Cardiac muscle cell (in vitro differentiated cells and primary cell): ENCODE data around the gene SLC37A1. TPM values are rescaled to one million over a fixed set of nuclear protein-coding genes. Genes with fewer than 3 reads are reported as not detected.

Source experiments
- DNase-seq, 2 donors: peaks; one replicate each; pipeline versions ENCODE4 v3.0.0 to v3.0.0-alpha.2; 2010 to 2017; ENCODE audit warnings: low read depth in 1 of 2, low spot score in 1 of 2
- H3K27ac ChIP-seq: fragments of 200-600 bp; sonication (generic); 2 replicates; pipeline ENCODE4 v1.5.1; 2016
- H3K27me3 ChIP-seq: fragments of 200-600 bp; sonication (generic); 2 replicates; pipeline ENCODE4 v1.6.0; 2016; ENCODE audit warnings: control low read depth
- H3K36me3 ChIP-seq: fragments of 200-600 bp; sonication (generic); 2 replicates; pipeline ENCODE4 v1.5.1; 2016; ENCODE audit warnings: control low read depth
- H3K4me1 ChIP-seq: fragments of 200-600 bp; sonication (generic); 2 replicates; pipeline ENCODE4 v1.8.1; 2017; ENCODE audit warnings: low read depth, mild to moderate bottlenecking, mixed run types
- H3K4me3 ChIP-seq: fragments of 200-600 bp; sonication (generic); 2 replicates; pipeline ENCODE4 v1.5.1; 2016; ENCODE audit warnings: mild to moderate bottlenecking
- H3K9me3 ChIP-seq: fragments of 200-600 bp; sonication (generic); 2 replicates; pipeline ENCODE4 v1.5.1; 2017; ENCODE audit warnings: low read depth, mild to moderate bottlenecking, control low read depth
- polyA plus RNA-seq: library from polyadenylated mRNA; unstranded; fragments of >200 nt; fragmentation: Nextera tagmentation; extraction: Ambion mirVana; gene quantifications from 2 replicates; pipeline ENCODE4 v1.2.1, GENCODE V29; 2016
- total RNA-seq: library from RNA; depleted of rRNA; stranded (reverse); fragments of >200 nt; gene quantifications from 2 replicates; pipeline ENCODE4 v1.2.3, GENCODE V29; 2016
- TF ChIP-seq, protein P1 (sequence below): IDR thresholded peaks from 2 replicates; pipeline ENCODE4 v1.5.1; 2012; ENCODE audit warnings: low read depth, mild to moderate bottlenecking, low read length

Gene SLC37A1
- total and polyA plus RNA-seq, 2 experiments from 2014 or later, result 3.5 to 8.4 TPM

DNA sequence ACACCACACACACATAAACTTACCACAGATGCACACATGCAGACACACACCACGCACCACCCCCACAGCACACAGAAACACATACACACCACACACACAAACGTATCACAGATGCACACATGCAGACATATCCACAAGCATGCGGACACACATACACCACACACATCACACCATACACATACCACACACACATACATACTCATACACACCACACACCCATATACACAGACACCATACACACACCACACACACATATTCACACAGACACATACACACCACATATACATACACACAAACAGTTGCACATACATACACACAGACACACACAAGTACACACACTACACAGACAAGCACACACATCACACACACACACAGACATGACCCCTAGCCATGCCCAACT, 102.3 kb downstream of the SLC37A1 start:
- Histone ChIP-seq H3K36me3 (no peaks in the 10 kb centered on the region), H3K4me3 (no peak overlapping the region), H3K27me3 (no peaks in the 10 kb centered on the region), H3K9me3 (no peaks in the 10 kb centered on the region), H3K27ac (no peak overlapping the region), H3K4me1 (no peaks in the 10 kb centered on the region)
- no peak for DNase-seq
- TF ChIP-seq, protein P1, sequence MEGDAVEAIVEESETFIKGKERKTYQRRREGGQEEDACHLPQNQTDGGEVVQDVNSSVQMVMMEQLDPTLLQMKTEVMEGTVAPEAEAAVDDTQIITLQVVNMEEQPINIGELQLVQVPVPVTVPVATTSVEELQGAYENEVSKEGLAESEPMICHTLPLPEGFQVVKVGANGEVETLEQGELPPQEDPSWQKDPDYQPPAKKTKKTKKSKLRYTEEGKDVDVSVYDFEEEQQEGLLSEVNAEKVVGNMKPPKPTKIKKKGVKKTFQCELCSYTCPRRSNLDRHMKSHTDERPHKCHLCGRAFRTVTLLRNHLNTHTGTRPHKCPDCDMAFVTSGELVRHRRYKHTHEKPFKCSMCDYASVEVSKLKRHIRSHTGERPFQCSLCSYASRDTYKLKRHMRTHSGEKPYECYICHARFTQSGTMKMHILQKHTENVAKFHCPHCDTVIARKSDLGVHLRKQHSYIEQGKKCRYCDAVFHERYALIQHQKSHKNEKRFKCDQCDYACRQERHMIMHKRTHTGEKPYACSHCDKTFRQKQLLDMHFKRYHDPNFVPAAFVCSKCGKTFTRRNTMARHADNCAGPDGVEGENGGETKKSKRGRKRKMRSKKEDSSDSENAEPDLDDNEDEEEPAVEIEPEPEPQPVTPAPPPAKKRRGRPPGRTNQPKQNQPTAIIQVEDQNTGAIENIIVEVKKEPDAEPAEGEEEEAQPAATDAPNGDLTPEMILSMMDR, result no peak

DNA sequence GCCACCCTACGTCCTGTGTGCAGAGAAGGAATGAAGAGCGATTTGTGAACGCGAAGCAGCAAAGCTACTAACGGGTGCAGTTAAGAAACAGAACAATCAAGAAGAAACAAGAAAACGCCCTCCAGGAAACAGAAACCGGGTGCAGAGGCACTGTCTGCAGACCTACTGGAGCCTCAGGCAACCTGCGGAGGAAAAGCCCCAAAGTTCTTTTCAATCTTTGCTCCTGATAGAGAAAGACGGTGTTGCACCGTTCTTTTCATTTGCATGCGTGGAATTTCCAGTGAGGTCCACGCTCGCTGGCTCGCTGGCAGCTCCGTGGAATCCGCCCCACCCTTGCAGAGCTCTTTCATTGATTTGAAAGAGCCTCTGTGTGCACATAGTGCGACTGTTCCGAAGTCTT, 102.8 kb downstream of the SLC37A1 start:
- no peaks in the 10 kb centered on the region for H3K36me3 ChIP-seq
- H3K27ac ChIP-seq, result no peak overlapping the region
- no peak for DNase-seq
- H3K4me1 ChIP-seq, result no peaks in the 10 kb centered on the region
- H3K4me3 ChIP-seq, result no peak overlapping the region
- H3K27me3 ChIP-seq, result no peaks in the 10 kb centered on the region
- TF ChIP-seq, protein P1, result no peak
- H3K9me3 ChIP-seq, result no peaks in the 10 kb centered on the region

DNA sequence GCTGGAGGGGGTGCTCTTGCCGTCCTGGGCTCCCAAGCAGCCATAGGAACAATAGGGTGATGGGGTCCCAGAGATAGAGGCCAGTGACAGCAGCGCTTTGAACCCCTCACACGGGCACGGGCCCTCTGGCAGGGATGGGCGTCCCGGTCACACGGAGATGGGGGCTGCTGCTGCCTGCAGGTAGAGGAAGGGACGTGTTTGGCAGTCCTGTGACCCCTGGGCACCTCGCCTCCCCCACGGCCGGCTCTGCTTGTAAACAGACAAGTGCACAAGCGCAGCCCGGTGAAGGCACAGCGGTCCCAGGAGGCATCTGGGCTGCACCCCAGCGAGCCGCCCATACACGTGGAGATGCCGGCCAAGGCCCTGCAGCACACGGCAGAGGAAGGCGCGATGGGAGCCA, 103.3 kb downstream of the SLC37A1 start:
- Histone ChIP-seq H3K9me3 (no peaks in the 10 kb centered on the region), H3K27ac (no peak overlapping the region), H3K36me3 (no peaks in the 10 kb centered on the region), H3K4me3 (no peak overlapping the region), H3K27me3 (no peaks in the 10 kb centered on the region), H3K4me1 (no peaks in the 10 kb centered on the region)
- no peak for DNase-seq
- TF ChIP-seq, protein P1, result no peak

DNA sequence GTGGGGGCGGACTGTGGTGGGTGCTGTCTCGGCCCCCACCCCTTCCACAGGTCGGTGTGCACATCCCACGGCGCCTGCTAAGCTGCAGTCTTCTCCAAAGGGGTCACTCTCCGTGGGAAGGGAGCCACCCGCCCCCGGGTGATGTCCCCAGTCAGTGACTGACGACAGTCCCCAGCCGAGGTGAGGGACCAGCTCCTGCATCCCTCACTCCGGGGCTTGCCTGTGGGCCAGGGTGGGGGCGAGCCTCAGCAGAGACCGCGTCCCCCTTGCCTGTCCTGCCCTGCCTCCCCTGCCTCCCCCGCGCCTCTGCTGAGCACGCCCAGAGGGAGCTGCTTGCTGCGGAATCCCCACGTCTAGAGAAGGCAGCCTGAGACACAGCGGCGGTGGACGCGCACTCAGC, 103.8 kb downstream of the SLC37A1 start:
- Histone ChIP-seq H3K36me3 (no peaks in the 10 kb centered on the region), H3K4me3 (no peak overlapping the region), H3K27ac (no peak overlapping the region), H3K4me1 (no peaks in the 10 kb centered on the region), H3K27me3 (no peaks in the 10 kb centered on the region), H3K9me3 (no peaks in the 10 kb centered on the region)
- TF ChIP-seq, protein P1, result no peak
- no peak for DNase-seq

DNA sequence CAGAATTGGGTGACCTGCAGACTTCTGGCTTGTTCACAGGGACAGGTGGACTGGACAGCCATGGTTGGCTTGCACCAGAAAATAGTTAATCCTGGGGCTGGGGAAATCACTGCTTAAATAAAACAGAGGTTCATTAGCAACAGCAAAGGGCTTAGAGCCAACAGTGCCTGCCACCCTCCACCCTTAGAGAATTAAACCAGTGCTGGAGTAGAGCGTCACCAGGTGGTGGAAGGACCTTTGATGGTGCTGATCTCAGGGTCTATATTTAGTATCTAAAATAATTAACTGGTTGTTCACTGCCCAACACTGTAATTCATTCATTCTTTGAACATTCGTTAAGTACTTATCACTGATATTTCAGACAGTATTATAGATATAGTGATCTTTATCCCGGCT, 105.1 kb downstream of the SLC37A1 start:
- Histone ChIP-seq H3K4me3 (no peak overlapping the region), H3K27ac (no peak overlapping the region), H3K27me3 (no peaks in the 10 kb centered on the region), H3K9me3 (no peaks in the 10 kb centered on the region), H3K4me1 (no peaks in the 10 kb centered on the region), H3K36me3 (no peaks in the 10 kb centered on the region)
- DNase-seq, result no peak
- TF ChIP-seq, protein P1, result no peak

DNA sequence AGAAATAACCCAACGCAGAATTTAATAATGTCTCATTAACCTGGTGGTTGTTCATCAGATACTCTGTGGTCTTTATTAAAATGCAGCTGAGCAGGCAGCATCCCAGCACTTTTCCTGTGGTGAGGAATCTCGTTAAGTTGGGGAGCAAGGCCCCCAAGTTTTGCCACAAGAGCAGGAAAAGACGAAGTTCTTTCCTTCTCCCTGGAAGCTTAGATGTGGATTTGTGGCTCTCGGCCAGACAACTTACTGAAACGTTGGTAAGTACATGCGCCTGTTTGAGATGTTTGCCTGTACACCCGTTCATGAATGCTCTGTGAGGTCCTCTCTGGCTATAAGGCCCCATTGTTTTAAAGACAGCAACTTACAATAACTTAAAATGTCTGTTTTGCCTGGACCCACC, 105.5 kb downstream of the SLC37A1 start:
- H3K27ac ChIP-seq, result no peak overlapping the region
- DNase-seq, result no peak
- H3K36me3 ChIP-seq, result no peaks in the 10 kb centered on the region
- no peaks in the 10 kb centered on the region for H3K9me3 ChIP-seq
- no peaks in the 10 kb centered on the region for H3K4me1 ChIP-seq
- TF ChIP-seq, protein P1, result no peak
- H3K27me3 ChIP-seq, result no peaks in the 10 kb centered on the region
- H3K4me3 ChIP-seq, result no peak overlapping the region
